NCI-H187 treated with DMSO at 0.1 percent for 48 hours (cell line): Measurements from ENCODE around the gene TICRR.

Source experiments
- DNase-seq: peaks from one replicate; lab custom pipeline; 2025; lab: John Stamatoyannopoulos, UW

Gene TICRR

GRCh38 chr15:89677381-89677780 is 102.1 kb downstream of the TICRR start:
- no peak for DNase-seq
